Common myeloid progenitor, CD34-positive (primary cell): ENCODE results near the gene ARF1. TPM values are rescaled to one million over a fixed set of nuclear protein-coding genes. Genes with fewer than 3 reads are reported as not detected.

Source experiments
- CTCF ChIA-PET: fragments of 350-600 bp; sonication (Branson Sonifier 250); formaldehyde crosslinking; loops from one replicate; lab custom pipeline; 2021; ENCODE audit warnings: antibody characterized with exemption; lab: Charles Lee
- POLR2A ChIA-PET: fragments of 350-600 bp; sonication (Branson Sonifier 250); formaldehyde crosslinking; loops from one replicate; lab custom pipeline; 2021; ENCODE audit warnings: antibody characterized with exemption; lab: Charles Lee
- DNase-seq, 3 donors: peaks; one replicate each; pipeline versions ENCODE4 v3.0.0 to v3.0.0-alpha.2; 2013
- H3K27ac ChIP-seq, 2 experiments: 1 replicate in 1 of 2; 2 replicates in 1 of 2; pipeline ENCODE4 v1.7.0; 2013; ENCODE audit warnings: inconsistent platforms in 2 of 2, low read length in 2 of 2, mild to moderate bottlenecking in 2 of 2, low read depth in 1 of 2, moderate library complexity in 1 of 2; ENCODE audit not compliant: severe bottlenecking in 2 of 2, insufficient read depth in 1 of 2, poor library complexity in 1 of 2
- H3K27me3 ChIP-seq, 5 experiments: replicated peaks in 2 of 5; 1 replicate in 3 of 5; 2 replicates in 2 of 5; pipeline versions ENCODE4 v1.6.1 to v1.7.0; 2013; ENCODE audit warnings: low read length in 4 of 5, mild to moderate bottlenecking in 2 of 5, moderate library complexity in 2 of 5, inconsistent platforms in 1 of 5; ENCODE audit not compliant: insufficient read depth in 5 of 5, control insufficient read depth in 4 of 5
- H3K36me3 ChIP-seq, 4 experiments: 1 replicate in 2 of 4; 2 replicates in 2 of 4; pipeline versions ENCODE4 v1.6.1 to v1.7.0; 2013; ENCODE audit warnings: low read length in 3 of 4, control low read depth in 1 of 4, mild to moderate bottlenecking in 1 of 4; ENCODE audit not compliant: control insufficient read depth in 4 of 4, insufficient read depth in 4 of 4
- H3K4me1 ChIP-seq, 4 experiments: 1 replicate in 3 of 4; 2 replicates in 1 of 4; pipeline versions ENCODE4 v1.6.1 to v1.7.1; 2013; ENCODE audit warnings: low read length in 3 of 4, mild to moderate bottlenecking in 3 of 4, control low read depth in 1 of 4, inconsistent platforms in 1 of 4, moderate library complexity in 1 of 4; ENCODE audit not compliant: control insufficient read depth in 4 of 4, insufficient read depth in 4 of 4; ENCODE audit errors: control extremely low read depth in 1 of 4
- H3K4me3 ChIP-seq, 7 experiments: 1 replicate in 4 of 7; 2 replicates in 3 of 7; pipeline versions ENCODE4 v1.5.1 to v1.7.0; 2013; ENCODE audit warnings: mild to moderate bottlenecking in 7 of 7, low read length in 6 of 7, moderate library complexity in 6 of 7, inconsistent platforms in 2 of 7, low read depth in 2 of 7, control low read depth in 1 of 7; ENCODE audit not compliant: insufficient read depth in 4 of 7, control insufficient read depth in 1 of 7; ENCODE audit errors: extremely low read depth in 1 of 7
- H3K9me3 ChIP-seq, 5 experiments: 1 replicate in 4 of 5; 2 replicates in 1 of 5; pipeline versions ENCODE4 v1.6.1 to v1.7.1; 2013; ENCODE audit warnings: low read length in 4 of 5, mild to moderate bottlenecking in 2 of 5, inconsistent platforms in 1 of 5, low read depth in 1 of 5, moderate library complexity in 1 of 5; ENCODE audit not compliant: control insufficient read depth in 4 of 5, insufficient read depth in 2 of 5; ENCODE audit errors: control extremely low read depth in 1 of 5
- WGBS: methylation state at CpG from one replicate; pipeline ENCODE4 v1.1.5; 2013; ENCODE audit not compliant: insufficient coverage; 5-methylcytosine and 5-hydroxymethylcytosine counted together
- polyA plus RNA-seq: library from polyadenylated mRNA; unstranded; fragments of 120-200 nt; gene quantifications from one replicate; pipeline ENCODE4 v1.2.1, GENCODE V29; 2013

The ARF1 gene
- 236 TPM for polyA plus RNA-seq

GRCh38 chr1:228082214-228082917, at the start of gene ARF1:
ARF1 (plus strand) TSS chr1:228082708; CDS start chr1:228097115, 14,407 bp downstream.
- Histone ChIP-seq H3K27me3 (no peaks in the 10 kb centered on the region), H3K9me3 (no peaks in the 10 kb centered on the region), H3K4me1 (peaks cover 21 to 53% (median 50%) of the 10 kb centered on the region in 4 experiments), H3K36me3 (peaks cover 0 to 25% (median 4%) of the 10 kb centered on the region in 4 experiments), H3K4me3 (peak within 1 kb of the TSS; percentile 87 to 99 (median 95)), H3K27ac (peak within 1 kb of the TSS; percentile 96)
- peak; percentile 88 to 94 (median 93) for DNase-seq
- ChIA-PET CTCF (interaction anchor here (1.4 kb wide), 1 partner anchor 18 kb away, joined by 4 read pairs; no protein-coding TSS in a partner anchor), POLR2A (interaction anchor here (1.0 to 1.6 kb wide), 2 partner anchors 10 to 15 kb away, joined by 3 to 5 read pairs; no protein-coding TSS in a partner anchor)
- under 1% methylated on average over 83 of the region's 87 CpGs for WGBS

- H3K36me3 ChIP-seq = no peaks in the 10 kb centered on the region
- H3K4me3 ChIP-seq = no peak overlapping the region
- H3K4me1 ChIP-seq = peaks cover 0 to 14% (median 7%) of the 10 kb centered on the region in 4 experiments
- peaks cover 0 to 5% (median 4%) of the 10 kb centered on the region in 5 experiments for H3K9me3 ChIP-seq
- no peak for DNase-seq
- ChIA-PET CTCF (no interaction called here), POLR2A (no interaction called here)
- no peak overlapping the region for H3K27ac ChIP-seq
- WGBS = 100% methylated on average over 1 of the region's 2 CpGs
- H3K27me3 ChIP-seq = peaks cover 0 to 40% (median 10%) of the 10 kb centered on the region in 5 experiments
Observed at GRCh38 chr1:228033376-228033775, 49.1 kb upstream of the ARF1 start.

- POLR2A ChIA-PET = no interaction called here
- peak in 1 of 3 donors; percentile 8 for DNase-seq
- H3K4me3 ChIP-seq = no peak overlapping the region
- H3K4me1 ChIP-seq = peaks cover 0 to 14% (median 7%) of the 10 kb centered on the region in 4 experiments
- H3K36me3 ChIP-seq = no peaks in the 10 kb centered on the region
- H3K9me3 ChIP-seq = peaks cover 0 to 5% (median 4%) of the 10 kb centered on the region in 5 experiments
- 95% methylated on average over 14 of the region's 16 CpGs for WGBS
- peaks cover 0 to 53% (median 25%) of the 10 kb centered on the region in 5 experiments for H3K27me3 ChIP-seq
- no peak overlapping the region for H3K27ac ChIP-seq
- CTCF ChIA-PET = no interaction called here
Observed at GRCh38 chr1:228034954-228035837, 47.3 kb upstream of the ARF1 start.

GRCh38 chr1:228035844-228036243, 46.7 kb upstream of the ARF1 start:
- H3K4me3 ChIP-seq = no peak overlapping the region
- H3K9me3 ChIP-seq = peaks cover 0 to 5% (median 4%) of the 10 kb centered on the region in 5 experiments
- H3K36me3 ChIP-seq = no peaks in the 10 kb centered on the region
- 48% methylated on average over 2 of the region's 5 CpGs for WGBS
- peaks cover 0 to 56% (median 27%) of the 10 kb centered on the region in 5 experiments for H3K27me3 ChIP-seq
- H3K4me1 ChIP-seq = peaks cover 0 to 14% (median 7%) of the 10 kb centered on the region in 4 experiments
- CTCF ChIA-PET = no interaction called here
- no peak overlapping the region for H3K27ac ChIP-seq
- POLR2A ChIA-PET = no interaction called here
- peak in 2 of 3 donors; percentile 29 to 37 for DNase-seq

GRCh38 chr1:228036701-228037231, 45.7 kb upstream of the ARF1 start:
- no peak for DNase-seq
- POLR2A ChIA-PET = no interaction called here
- 96% methylated on average over 4 of the region's 8 CpGs for WGBS
- Histone ChIP-seq H3K27ac (no peak overlapping the region), H3K36me3 (no peaks in the 10 kb centered on the region), H3K4me1 (peaks cover 0 to 14% (median 7%) of the 10 kb centered on the region in 4 experiments), H3K4me3 (no peak overlapping the region), H3K27me3 (peaks cover 0 to 64% (median 30%) of the 10 kb centered on the region in 5 experiments), H3K9me3 (peaks cover 0 to 5% (median 4%) of the 10 kb centered on the region in 5 experiments)
- CTCF ChIA-PET = no interaction called here

GRCh38 chr1:228037401-228038386, 44.8 kb upstream of the ARF1 start:
- Histone ChIP-seq H3K36me3 (no peaks in the 10 kb centered on the region), H3K9me3 (peaks cover 0 to 5% (median 4%) of the 10 kb centered on the region in 5 experiments), H3K27me3 (peaks cover 0 to 64% (median 29%) of the 10 kb centered on the region in 5 experiments), H3K4me1 (peaks cover 0 to 14% (median 7%) of the 10 kb centered on the region in 4 experiments), H3K27ac (no peak overlapping the region), H3K4me3 (peak overlapping the region in 5 of 7 experiments; percentile 8 to 70 (median 59))
- CTCF ChIA-PET = no interaction called here
- POLR2A ChIA-PET = no interaction called here
- WGBS = 8% methylated on average over 69 of the region's 80 CpGs
- peak; percentile 54 to 89 (median 87) for DNase-seq
